SK-N-SH (cell line): ENCODE results near the gene PRLR. TPM values are rescaled to one million over a fixed set of nuclear protein-coding genes. Genes with fewer than 3 reads are reported as not detected.

Experiments used
- CTCF ChIA-PET: fragments of 300-600, 350-600 bp; formaldehyde crosslinking; extraction: SDS; loops from one replicate; lab custom pipeline; 2021; lab: Yijun Ruan, JAX
- POLR2A ChIA-PET: fragments of 350-600 bp; sonication (Branson Sonifier 250); formaldehyde crosslinking; extraction: SDS; loops from one replicate; lab custom pipeline; 2020; ENCODE audit warnings: antibody characterized with exemption, inconsistent platforms; lab: Yijun Ruan, JAX
- DNase-seq: peaks from one replicate; pipeline ENCODE4 v3.0.0; 2012
- H2AFZ ChIP-seq: fragments of 200-600 bp; sonication (generic); 2 replicates; pipeline ENCODE4 v1.8.1; 2016; ENCODE audit warnings: antibody characterized with exemption, mild to moderate bottlenecking, low read depth
- H3F3A ChIP-seq: fragments of 200-600 bp; sonication (generic); replicated peaks from 2 replicates; pipeline ENCODE3; 2016; ENCODE audit warnings: antibody characterized with exemption, mild to moderate bottlenecking; ENCODE audit not compliant: insufficient read depth
- H3K27ac ChIP-seq, 2 experiments: fragments of 200-500 bp in 1 of 2; fragments of 200-600 bp in 1 of 2; sonication (Bioruptor generic) in 1 of 2; sonication (generic), shearing (Covaris generic) in 1 of 2; 2 replicates each; pipeline versions ENCODE4 v1.5.1 to v1.6.1; 2014 to 2016; ENCODE audit warnings: low read depth in 2 of 2, inconsistent platforms in 1 of 2, low read length in 1 of 2, mild to moderate bottlenecking in 1 of 2, mixed read lengths in 1 of 2
- H3K27me3 ChIP-seq: fragments of 200-600 bp; sonication (generic), shearing (Covaris generic); 2 replicates; pipeline ENCODE4 v1.6.1; 2016; ENCODE audit warnings: mixed run types; ENCODE audit not compliant: insufficient read depth
- H3K36me3 ChIP-seq, 2 experiments: fragments of 200-500 bp in 1 of 2; fragments of 200-600 bp in 1 of 2; sonication (Bioruptor generic) in 1 of 2; sonication (generic) in 1 of 2; replicated peaks in 1 of 2; 2 replicates each; pipeline versions ENCODE3 to v1.5.1; 2014 to 2016; ENCODE audit warnings: low read length in 1 of 2, mild to moderate bottlenecking in 1 of 2; ENCODE audit not compliant: insufficient read depth in 2 of 2, control insufficient read depth in 1 of 2
- H3K4me1 ChIP-seq, 2 experiments: fragments of 200-500 bp in 1 of 2; fragments of 200-600 bp in 1 of 2; sonication (Bioruptor generic) in 1 of 2; sonication (generic), shearing (Covaris generic) in 1 of 2; 2 replicates each; pipeline versions ENCODE4 v1.5.1 to v1.6.1; 2014 to 2016; ENCODE audit warnings: low read depth in 1 of 2, low read length in 1 of 2, mixed run types in 1 of 2; ENCODE audit not compliant: insufficient read depth in 2 of 2, control insufficient read depth in 1 of 2
- H3K4me2 ChIP-seq: fragments of 200-600 bp; sonication (generic), shearing (Covaris generic); 2 replicates; pipeline ENCODE4 v1.6.1; 2017; ENCODE audit warnings: mixed run types
- H3K4me3 ChIP-seq, 2 experiments: fragments of 200-500 bp in 1 of 2; fragments of 200-600 bp in 1 of 2; sonication (Bioruptor generic) in 1 of 2; sonication (generic), shearing (Covaris generic) in 1 of 2; 2 replicates each; pipeline versions ENCODE4 v1.5.1 to v1.8.1; 2014 to 2016; ENCODE audit warnings: low read depth in 2 of 2, inconsistent platforms in 1 of 2, low read length in 1 of 2, mild to moderate bottlenecking in 1 of 2, mixed read lengths in 1 of 2, moderate library complexity in 1 of 2
- H3K79me2 ChIP-seq: fragments of 200-600 bp; sonication (generic); 2 replicates; pipeline ENCODE4 v1.8.1; 2017; ENCODE audit warnings: mild to moderate bottlenecking; ENCODE audit not compliant: insufficient read depth
- H3K9ac ChIP-seq: fragments of 200-600 bp; sonication (generic); 2 replicates; pipeline ENCODE4 v1.6.1; 2017; ENCODE audit warnings: mixed run types
- H3K9me2 ChIP-seq: fragments of 200-600 bp; sonication (generic); 2 replicates; pipeline ENCODE4 v1.6.1; 2017; ENCODE audit warnings: mixed run types
- H3K9me3 ChIP-seq: fragments of 200-600 bp; sonication (generic); 2 replicates; pipeline ENCODE4 v1.6.1; 2017; ENCODE audit warnings: mixed run types, mild to moderate bottlenecking, moderate library complexity
- H4K20me1 ChIP-seq: fragments of 200-600 bp; sonication (generic); 2 replicates; pipeline ENCODE4 v1.6.1; 2017; ENCODE audit warnings: mild to moderate bottlenecking, mixed run types; ENCODE audit not compliant: insufficient read depth
- CHD2 ChIP-seq: fragments of 150-350 bp; IDR thresholded peaks from 2 replicates; pipeline ENCODE4 v1.6.1; 2018; ENCODE audit warnings: low read length; ENCODE audit not compliant: partially characterized antibody
- ELF1 ChIP-seq: IDR thresholded peaks from 2 replicates; pipeline ENCODE4 v1.4.0; 2012
- EP300 ChIP-seq, 2 experiments: IDR thresholded peaks; 2 replicates each; pipeline versions ENCODE4 v1.4.0 to v1.6.1; 2012; ENCODE audit warnings: borderline replicate concordance in 1 of 2, low read depth in 1 of 2, low read length in 1 of 2
- FOSL2 ChIP-seq: IDR thresholded peaks from 2 replicates; pipeline ENCODE4 v1.4.0; 2012; ENCODE audit warnings: low read depth, mild to moderate bottlenecking, moderate library complexity, borderline replicate concordance
- FOXJ3 ChIP-seq: sonication (generic); formaldehyde crosslinking; IDR thresholded peaks from 2 replicates; pipeline ENCODE4 v1.5.1; 2020; ENCODE audit warnings: mild to moderate bottlenecking, missing genetic modification reagents
- GABPA ChIP-seq: IDR thresholded peaks from 2 replicates; pipeline ENCODE4 v1.4.0; 2012; ENCODE audit warnings: low read depth, mild to moderate bottlenecking
- JUND ChIP-seq: IDR thresholded peaks from 2 replicates; pipeline ENCODE4 v1.4.0; 2012
- MEF2A ChIP-seq: IDR thresholded peaks from 2 replicates; pipeline ENCODE4 v1.4.0; 2012; ENCODE audit warnings: low read depth, borderline replicate concordance
- RAD21 ChIP-seq: IDR thresholded peaks from 2 replicates; pipeline ENCODE4 v1.6.1; 2012; ENCODE audit warnings: mild to moderate bottlenecking, low read length
- RCOR1 ChIP-seq: fragments of 150-350 bp; IDR thresholded peaks from 2 replicates; pipeline ENCODE4 v1.6.1; 2017; ENCODE audit warnings: antibody characterized with exemption, low read length
- RFX5 ChIP-seq: IDR thresholded peaks from 2 replicates; pipeline ENCODE4 v1.6.1; 2012; ENCODE audit warnings: mild to moderate bottlenecking, improper control_type of control experiment, low read length
- SMC3 ChIP-seq: IDR thresholded peaks from 2 replicates; pipeline ENCODE4 v1.6.1; 2012; ENCODE audit warnings: low read depth, low read length, improper control_type of control experiment
- ZBTB33 ChIP-seq: IDR thresholded peaks from 2 replicates; pipeline ENCODE4 v1.4.0; 2012; ENCODE audit warnings: low read depth, borderline replicate concordance
- WGBS: methylation state at CpG from one replicate; pipeline ENCODE4 v1.1.6; 2017; ENCODE audit warnings: low lambda C conversion rate; 5-methylcytosine and 5-hydroxymethylcytosine counted together
- polyA plus RNA-seq, 3 experiments: library from polyadenylated mRNA; depleted of rRNA; stranded (reverse); fragments of >200 nt; gene quantifications; 2 replicates each; pipeline ENCODE4 v1.2.3, GENCODE V29; 2012
- TF ChIP-seq, protein P1 (sequence below): IDR thresholded peaks from 2 replicates; pipeline ENCODE4 v1.4.0; 2012; ENCODE audit warnings: low read depth
- TF ChIP-seq, protein P2 (sequence below): fragments of 200-600 bp; sonication (generic); IDR thresholded peaks from 2 replicates; pipeline ENCODE4 v1.6.1; 2017; ENCODE audit warnings: antibody characterized with exemption, mild to moderate bottlenecking, moderate library complexity
- TF ChIP-seq, protein P3 (sequence below): IDR thresholded peaks from 2 replicates; pipeline ENCODE4; 2012
- TF ChIP-seq, protein P4 (sequence below): fragments of 150-350 bp; IDR thresholded peaks from 2 replicates; pipeline ENCODE4 v1.6.1; 2017; ENCODE audit warnings: antibody characterized with exemption, low read length, low read depth, borderline replicate concordance

PRLR gene
- polyA plus RNA-seq, 1 of the 3 experiments (the other 2 are of a cell fraction), result 0.13 TPM

DNA sequence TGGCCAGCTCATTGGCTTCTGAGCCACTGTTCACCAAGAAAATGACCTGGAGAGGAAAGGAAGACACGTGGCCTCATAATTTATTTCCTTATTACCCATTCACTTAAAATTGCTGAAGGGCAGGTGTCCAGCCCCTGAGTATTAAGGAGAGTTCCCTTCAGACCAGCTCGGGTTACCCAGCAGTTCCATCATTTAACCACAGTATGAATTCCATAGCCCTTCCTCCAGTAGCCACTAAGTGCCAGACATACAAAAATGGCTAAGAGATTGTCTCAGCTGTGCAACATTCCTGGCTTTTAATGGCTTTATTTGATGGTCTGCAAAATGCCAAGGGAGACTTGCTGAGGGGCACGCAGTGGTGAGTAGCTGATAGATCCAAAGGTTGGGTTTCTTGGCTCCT is 195.0 kb downstream of the PRLR start:
- Histone ChIP-seq H3K79me2 (no peaks in the 10 kb centered on the region), H4K20me1 (no peaks in the 10 kb centered on the region), H3K4me1 (no peaks in the 10 kb centered on the region), H3K9ac (no peak overlapping the region), H3K36me3 (no peaks in the 10 kb centered on the region), H3K9me3 (no peaks in the 10 kb centered on the region), H3F3A (no peaks in the 10 kb centered on the region), H3K9me2 (no peaks in the 10 kb centered on the region), H3K4me2 (no peak overlapping the region), H3K27ac (no peak overlapping the region), H2AFZ (no peak overlapping the region), H3K27me3 (peaks cover 1% of the 10 kb centered on the region; the same call in 1 of the 2 replicates), H3K4me3 (no peak overlapping the region)
- ChIA-PET POLR2A (no interaction called here), CTCF (interaction anchor here (1.2 to 3.1 kb wide), 3 partner anchors 9 to 549 kb away, joined by 3 to 9 read pairs (median 3); no protein-coding TSS in a partner anchor)
- no peak for TF ChIP-seq FOXJ3 (CRISPR knock-in tag)
- TF ChIP-seq RCOR1, result no peak
- TF ChIP-seq, protein P1, sequence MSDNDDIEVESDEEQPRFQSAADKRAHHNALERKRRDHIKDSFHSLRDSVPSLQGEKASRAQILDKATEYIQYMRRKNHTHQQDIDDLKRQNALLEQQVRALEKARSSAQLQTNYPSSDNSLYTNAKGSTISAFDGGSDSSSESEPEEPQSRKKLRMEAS, result no peak
- no peak for TF ChIP-seq ZBTB33
- no peak for TF ChIP-seq ELF1
- TF ChIP-seq, protein P2, sequence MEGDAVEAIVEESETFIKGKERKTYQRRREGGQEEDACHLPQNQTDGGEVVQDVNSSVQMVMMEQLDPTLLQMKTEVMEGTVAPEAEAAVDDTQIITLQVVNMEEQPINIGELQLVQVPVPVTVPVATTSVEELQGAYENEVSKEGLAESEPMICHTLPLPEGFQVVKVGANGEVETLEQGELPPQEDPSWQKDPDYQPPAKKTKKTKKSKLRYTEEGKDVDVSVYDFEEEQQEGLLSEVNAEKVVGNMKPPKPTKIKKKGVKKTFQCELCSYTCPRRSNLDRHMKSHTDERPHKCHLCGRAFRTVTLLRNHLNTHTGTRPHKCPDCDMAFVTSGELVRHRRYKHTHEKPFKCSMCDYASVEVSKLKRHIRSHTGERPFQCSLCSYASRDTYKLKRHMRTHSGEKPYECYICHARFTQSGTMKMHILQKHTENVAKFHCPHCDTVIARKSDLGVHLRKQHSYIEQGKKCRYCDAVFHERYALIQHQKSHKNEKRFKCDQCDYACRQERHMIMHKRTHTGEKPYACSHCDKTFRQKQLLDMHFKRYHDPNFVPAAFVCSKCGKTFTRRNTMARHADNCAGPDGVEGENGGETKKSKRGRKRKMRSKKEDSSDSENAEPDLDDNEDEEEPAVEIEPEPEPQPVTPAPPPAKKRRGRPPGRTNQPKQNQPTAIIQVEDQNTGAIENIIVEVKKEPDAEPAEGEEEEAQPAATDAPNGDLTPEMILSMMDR, result no peak
- no peak for TF ChIP-seq RAD21
- TF ChIP-seq, protein P3, sequence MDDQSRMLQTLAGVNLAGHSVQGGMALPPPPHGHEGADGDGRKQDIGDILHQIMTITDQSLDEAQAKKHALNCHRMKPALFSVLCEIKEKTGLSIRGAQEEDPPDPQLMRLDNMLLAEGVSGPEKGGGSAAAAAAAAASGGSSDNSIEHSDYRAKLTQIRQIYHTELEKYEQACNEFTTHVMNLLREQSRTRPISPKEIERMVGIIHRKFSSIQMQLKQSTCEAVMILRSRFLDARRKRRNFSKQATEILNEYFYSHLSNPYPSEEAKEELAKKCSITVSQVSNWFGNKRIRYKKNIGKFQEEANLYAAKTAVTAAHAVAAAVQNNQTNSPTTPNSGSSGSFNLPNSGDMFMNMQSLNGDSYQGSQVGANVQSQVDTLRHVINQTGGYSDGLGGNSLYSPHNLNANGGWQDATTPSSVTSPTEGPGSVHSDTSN, result no peak
- no peak for TF ChIP-seq CHD2
- 21% methylated on average over 3 of the region's 3 CpGs for WGBS
- DNase-seq, result no peak

- CTCF ChIA-PET, result interaction anchor here (1.3 kb wide), 1 partner anchor 29 kb away, joined by 3 read pairs; no protein-coding TSS in a partner anchor
- Histone ChIP-seq H3K27me3 (peaks cover 7% of the 10 kb centered on the region; the same call in 1 of the 2 replicates), H3K4me1 (no peaks in the 10 kb centered on the region), H3K79me2 (no peaks in the 10 kb centered on the region), H3K36me3 (no peaks in the 10 kb centered on the region), H4K20me1 (no peaks in the 10 kb centered on the region), H2AFZ (no peak overlapping the region), H3K9me3 (no peaks in the 10 kb centered on the region), H3K9ac (no peak overlapping the region), H3K27ac (no peak overlapping the region), H3F3A (no peaks in the 10 kb centered on the region), H3K4me3 (no peak overlapping the region), H3K9me2 (no peaks in the 10 kb centered on the region), H3K4me2 (no peak overlapping the region)
- POLR2A ChIA-PET, result no interaction called here
- DNase-seq, result no peak
- WGBS, result 17% methylated on average over 6 of the region's 6 CpGs
- no peak for TF ChIP-seq RFX5
- no peak for TF ChIP-seq EP300 (IDR thresholded peaks at IDR 0.05; ENCODE audit: borderline replicate concordance in 1 of 2, low read depth in 1 of 2, low read length in 1 of 2)
- TF ChIP-seq MEF2A, result no peak
- TF ChIP-seq, protein P2, result no peak
- TF ChIP-seq ZBTB33, result no peak
- TF ChIP-seq SMC3, result no peak
- TF ChIP-seq, protein P4, sequence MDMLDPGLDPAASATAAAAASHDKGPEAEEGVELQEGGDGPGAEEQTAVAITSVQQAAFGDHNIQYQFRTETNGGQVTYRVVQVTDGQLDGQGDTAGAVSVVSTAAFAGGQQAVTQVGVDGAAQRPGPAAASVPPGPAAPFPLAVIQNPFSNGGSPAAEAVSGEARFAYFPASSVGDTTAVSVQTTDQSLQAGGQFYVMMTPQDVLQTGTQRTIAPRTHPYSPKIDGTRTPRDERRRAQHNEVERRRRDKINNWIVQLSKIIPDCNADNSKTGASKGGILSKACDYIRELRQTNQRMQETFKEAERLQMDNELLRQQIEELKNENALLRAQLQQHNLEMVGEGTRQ, result no peak
- TF ChIP-seq GABPA, result no peak
- no peak for TF ChIP-seq JUND
- no peak for TF ChIP-seq CHD2
- TF ChIP-seq FOSL2, result no peak
Measured at GRCh38 chr5:35032356-35032755, 197.9 kb downstream of the PRLR start.
